ENCODE measurements around the gene THSD4.

Gene THSD4

DNA sequence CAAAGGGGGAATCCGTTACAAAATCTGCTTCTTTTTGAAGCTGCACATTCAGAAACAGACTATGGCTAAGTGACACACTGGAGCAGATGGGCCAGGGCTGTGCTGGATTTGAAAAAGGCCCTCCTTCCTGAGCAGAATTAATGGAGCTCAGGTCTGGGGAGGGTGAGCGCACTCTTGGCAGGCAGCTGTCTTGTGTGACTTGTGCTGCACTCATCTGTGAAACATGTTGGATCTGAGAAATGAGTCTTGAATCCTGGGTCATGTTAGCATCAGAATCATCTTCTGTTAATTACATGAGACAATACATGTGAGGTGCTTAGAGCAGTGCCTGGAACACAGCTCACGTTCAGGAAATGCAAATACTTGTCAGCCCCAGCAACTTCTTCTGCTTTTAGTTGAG, 219.6 kb downstream of the THSD4 start:
- no peak for DNase-seq

DNA sequence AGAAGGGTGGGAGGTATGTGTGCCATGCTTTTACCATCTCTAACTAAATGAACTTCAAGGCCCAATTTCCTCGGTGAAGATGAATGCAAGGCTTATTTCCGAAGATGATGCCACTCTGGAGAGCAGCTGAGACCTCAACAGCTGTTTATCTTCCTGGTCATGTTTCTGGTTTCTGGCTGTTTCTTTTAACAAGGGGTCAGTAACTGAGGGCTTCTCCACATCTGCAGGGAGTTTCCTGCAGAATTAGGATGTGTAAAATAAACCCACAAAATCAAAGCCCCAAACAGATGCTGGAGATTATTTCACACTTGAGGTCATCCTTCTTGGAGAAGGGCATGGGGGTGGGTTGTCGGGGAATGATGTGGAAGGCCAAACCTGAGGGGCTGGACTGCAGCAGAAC, 220.3 kb downstream of the THSD4 start:
- DNase-seq: no peak

DNA sequence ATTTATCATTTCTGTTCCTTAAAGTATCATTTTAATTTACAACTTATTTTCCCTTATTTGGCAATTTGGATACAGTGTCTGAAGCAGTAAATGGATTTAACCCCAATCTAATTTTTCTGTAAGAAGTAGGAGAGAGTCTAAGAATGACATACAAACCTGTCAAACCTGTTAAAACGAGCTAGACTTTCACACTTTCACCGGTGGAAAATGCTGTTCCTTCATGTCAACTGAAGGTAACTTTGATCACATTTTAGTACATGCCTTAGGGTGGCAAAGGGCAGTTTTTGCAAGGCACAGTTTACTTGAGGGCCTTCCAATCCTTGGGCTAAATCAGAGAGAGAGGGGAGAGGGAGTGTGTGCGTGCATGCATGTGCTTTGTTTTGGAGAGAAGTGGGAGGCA, 221.4 kb downstream of the THSD4 start:
- no peak for DNase-seq

DNA sequence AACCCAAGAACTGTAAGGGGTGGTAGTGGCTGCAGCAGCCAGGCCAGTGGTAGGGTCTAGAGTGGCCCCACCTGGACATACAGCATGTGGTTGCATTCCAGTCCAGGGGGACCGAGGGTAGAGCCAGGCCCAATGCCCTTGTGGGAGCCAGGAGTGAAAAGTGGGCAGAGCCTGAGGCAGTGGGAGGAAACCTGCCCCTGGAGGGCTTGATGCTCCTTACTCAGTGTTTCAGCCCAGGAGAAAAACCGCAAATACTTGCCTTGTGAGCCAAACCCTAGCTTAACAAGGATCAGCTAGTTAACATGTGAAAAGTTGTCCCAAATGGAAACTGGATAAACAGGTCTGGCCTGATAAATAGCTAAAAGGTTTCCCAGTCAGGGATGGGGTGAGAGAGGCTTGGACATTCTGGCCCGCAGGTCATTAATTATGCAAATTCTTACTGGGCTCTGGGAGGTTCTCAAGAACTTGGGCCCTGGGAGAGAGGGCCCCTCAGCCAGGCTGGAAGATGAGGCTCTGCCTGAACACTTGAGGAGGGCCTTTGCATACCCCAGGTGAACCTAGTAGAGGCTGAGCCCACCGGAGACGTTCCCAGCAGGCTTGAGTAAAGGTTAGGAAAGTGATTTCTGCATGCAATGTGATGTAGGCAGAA, 222.1 kb downstream of the THSD4 start:
- peak in 1 of 3 experiments; percentile 8 for DNase-seq

DNA sequence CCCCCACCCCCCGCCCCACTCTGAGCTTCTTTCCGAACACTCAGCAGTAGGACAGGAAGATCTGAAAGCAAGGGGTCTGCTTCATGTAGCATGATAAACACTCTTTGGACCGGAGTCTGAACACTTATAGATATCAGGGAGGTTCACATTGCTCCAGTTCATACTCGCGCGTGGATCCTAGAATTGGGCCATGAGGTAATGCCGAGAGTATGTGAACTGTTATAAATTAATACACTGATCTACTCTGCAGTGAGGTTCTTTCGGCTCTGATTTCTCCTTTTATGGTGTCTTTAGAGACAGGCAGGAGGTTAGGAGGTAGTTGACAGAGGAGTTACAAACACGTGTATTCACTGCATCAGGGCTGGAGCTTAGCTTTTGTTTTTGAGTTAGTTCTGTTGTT, 223.0 kb downstream of the THSD4 start:
- DNase-seq: no peak

DNA sequence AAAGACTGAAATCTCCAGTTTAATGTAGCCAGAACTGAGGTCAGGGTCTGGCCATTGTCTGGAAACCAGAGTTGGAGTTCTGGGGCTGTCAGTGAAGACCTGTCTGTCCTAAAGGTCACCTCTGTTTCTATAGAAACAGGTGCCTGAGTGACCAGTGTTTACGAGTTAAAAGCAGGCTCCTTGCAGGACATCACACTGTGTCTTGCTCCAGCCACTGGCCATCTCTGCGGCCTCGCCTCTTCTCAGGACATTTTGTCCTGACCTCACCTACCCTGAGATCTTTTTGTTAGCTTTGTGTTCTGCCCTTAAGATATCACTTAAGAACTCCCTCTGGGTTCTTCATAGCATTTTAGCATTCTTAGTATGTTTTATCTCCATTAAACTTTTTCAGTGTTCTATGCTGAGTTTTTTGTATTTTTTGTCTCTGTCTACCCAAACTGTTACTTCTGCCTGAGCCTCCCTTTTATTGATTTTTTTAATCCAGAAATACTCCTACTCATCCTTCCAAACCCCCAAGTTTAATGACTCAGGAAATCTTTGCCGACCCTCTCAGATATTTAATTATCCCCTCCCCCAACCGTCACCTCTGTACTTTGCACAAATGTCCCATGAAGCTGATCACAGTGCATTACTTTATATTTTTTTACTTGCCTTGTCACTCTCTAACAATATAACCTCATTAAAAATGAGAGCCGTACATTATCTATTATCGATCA, 223.7 kb downstream of the THSD4 start:
- DNase-seq: no peak

DNA sequence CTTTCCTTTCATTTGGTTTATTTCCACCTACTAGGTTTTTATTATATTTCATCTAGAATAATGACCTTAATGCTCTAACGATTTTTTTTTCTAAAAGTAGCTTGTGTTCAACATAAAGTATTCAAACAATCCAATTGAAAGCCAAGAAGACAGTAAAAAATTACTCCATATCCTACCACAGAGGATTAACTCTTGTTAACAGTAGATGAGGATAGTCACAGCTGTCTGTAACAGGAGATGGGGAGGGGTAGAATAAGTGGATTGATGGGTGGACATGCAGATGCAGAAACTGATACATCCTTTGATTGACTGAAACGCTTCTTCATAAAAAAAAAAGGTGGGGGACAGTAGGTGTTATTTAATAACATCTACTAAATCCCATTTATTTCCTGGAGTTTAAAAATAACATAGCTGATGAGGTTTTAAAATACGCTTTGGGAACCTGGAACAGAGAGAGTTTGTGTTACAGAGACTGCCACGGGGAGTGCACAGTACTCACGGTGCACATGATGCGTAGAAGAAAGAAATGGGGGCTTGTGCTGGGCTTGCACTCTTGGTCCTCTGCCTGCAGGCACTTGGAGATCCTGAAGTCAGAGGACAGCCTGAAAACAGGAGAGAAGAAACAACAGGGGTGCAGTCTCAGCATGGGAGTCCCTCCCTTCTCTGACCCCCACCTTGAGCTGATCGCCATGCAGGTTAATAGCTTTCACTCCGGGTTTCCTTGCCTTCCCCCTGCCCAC, 226.7 kb downstream of the THSD4 start:
- DNase-seq: no peak

DNA sequence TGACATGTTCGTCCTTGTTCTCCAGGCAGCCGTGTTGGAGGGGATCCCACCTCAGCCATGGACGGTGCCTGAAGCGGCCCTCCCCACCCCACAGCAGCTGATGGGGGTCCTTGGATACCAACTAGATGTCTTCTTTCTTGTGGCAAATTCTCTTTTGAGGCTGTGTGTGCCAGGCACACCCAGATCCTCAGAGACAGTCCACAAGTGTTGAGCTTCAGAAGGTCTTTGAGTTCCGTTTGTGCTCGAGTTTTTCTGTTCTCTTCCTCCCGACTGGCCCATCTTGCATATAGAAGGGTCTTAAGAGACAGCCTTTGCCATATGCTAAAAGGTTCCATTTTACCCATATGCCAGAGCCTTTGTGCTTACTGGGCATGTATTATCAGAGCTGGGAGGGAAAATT, 227.4 kb downstream of the THSD4 start:
- DNase-seq: no peak

DNA sequence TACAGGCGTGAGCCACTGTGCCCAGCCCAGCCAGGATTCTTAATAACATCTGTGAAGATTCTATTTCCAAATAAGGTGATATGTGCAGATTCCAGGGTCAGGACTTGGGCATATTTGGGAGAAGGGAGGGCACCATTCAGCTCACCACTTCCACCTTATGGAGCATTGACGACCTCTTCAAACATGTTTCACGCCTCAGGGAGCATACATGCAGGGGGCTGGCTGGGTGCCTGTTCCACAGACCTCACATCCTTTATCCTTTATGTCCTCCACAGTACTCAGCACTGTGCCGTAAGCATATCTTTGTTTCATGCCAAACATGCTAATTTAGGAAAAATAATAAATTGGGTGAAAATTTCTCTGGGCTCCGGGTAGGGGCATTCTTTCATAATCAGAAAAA, 229.0 kb downstream of the THSD4 start:
- DNase-seq: no peak

DNA sequence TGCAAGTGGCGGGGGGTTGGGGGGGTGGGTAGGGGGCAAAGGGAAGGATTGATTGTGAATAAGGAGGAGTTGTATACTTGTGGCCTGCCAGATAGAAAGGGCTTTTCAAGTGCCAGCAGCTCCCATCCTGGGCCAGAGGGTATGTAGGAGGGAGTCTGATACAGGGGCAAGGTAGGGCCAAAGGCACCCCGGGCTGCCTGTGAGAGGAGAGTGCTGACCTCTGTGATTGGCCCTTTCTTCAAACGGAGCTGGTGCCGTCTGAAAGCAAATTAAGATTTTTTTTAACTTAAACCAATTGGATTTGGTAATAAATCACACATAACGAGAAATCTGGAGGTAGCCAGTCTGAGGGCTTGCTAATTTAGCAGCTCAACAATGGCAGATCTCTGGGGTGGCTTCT, 229.9 kb downstream of the THSD4 start:
- no peak for DNase-seq

DNA sequence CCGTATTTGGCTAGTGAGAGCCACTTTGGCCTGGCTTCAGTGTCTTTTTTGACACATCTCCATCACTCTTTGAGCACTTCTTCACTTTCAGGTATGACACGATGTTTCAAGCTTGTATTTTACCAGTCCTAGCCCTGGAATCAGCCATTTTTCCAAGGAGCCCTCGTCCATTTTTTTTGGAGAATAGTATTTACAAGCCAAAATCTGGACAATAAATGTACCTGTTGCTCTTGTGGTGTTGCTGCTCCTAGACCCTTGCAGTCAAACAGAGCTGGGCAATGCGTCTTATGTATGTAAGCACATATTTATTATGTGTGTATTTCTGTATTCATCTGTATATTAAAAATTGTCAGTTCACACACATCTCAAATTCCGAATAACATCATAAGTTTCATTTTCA, 231.2 kb downstream of the THSD4 start:
- DNase-seq: no peak

DNA sequence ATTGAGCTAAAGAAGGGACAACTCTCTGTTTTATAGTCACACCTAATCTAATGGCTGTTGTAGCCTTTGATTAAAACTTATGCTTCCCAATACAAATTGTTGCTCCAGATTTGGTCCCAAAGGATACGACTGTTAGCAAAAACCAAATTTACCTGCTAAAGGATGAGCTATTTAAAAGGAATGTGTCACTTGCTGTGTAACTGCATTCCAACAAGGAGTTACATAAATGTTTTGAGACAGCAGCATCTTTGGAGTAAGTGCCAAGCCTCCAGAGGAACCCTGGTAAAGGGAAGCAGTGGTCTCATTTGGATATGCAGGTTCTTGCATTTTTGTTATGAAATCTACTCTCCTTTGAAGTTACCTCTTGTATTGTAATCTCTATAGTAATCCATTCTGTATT, 233.3 kb downstream of the THSD4 start:
- DNase-seq: no peak

DNA sequence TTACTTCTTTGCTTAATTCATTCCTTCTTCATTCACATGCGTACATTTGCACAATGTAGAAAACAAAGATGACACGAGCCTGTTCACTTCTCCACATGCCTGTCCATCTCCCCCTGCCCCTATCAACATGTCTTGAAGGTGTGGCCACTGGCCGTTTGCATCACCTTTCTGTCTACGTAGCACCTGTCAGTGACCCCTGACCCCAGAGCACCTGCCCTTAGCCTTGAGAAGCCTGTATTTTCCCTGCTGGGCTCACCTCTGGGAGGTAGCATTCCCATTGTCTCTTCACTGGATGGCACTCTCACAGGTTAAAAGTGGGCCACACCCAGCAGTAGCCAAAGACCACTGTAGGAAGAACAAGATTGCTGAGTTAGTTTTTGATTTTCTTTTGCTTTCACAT, 234.1 kb downstream of the THSD4 start:
- peak in 1 of 3 experiments; percentile 42 for DNase-seq

DNA sequence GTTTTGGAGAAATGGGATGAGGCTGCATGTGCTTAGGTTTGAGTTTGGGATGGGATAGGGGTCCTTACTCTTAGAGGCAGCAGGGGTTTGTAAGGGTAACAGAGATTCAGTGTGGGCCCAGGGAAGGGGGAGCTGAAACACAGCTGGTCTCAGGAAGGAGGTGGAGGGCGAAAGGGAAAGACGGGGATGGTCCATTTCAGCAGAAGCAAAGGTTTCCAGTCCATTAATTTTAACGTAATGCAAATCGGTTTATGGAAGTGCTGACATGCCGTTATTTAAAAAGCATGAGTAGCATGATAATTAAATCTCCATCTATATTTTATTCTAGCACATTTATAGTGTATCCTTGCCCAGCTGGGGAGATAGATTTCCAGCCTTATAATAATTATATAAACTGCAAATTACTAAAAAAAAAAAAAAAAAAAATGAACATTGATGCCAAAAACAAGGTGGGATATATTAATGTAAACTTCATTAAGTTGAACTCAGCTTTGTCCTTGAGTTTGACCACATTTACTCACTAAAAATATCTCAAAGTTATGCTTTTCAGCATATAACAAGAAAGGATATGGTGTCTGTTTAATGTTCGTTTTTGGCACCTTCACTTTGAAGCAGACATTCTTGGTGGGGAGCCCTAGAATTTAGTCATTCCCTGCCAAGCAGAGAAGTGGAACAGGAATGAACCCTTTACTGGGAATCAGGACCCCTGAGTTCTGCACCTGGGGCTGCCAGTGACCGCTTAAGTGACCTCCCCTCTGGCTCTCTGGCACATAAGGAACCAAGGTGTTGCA, 234.7 kb downstream of the THSD4 start:
- DNase-seq: peak in 2 of 3 experiments; percentile 13 to 49

DNA sequence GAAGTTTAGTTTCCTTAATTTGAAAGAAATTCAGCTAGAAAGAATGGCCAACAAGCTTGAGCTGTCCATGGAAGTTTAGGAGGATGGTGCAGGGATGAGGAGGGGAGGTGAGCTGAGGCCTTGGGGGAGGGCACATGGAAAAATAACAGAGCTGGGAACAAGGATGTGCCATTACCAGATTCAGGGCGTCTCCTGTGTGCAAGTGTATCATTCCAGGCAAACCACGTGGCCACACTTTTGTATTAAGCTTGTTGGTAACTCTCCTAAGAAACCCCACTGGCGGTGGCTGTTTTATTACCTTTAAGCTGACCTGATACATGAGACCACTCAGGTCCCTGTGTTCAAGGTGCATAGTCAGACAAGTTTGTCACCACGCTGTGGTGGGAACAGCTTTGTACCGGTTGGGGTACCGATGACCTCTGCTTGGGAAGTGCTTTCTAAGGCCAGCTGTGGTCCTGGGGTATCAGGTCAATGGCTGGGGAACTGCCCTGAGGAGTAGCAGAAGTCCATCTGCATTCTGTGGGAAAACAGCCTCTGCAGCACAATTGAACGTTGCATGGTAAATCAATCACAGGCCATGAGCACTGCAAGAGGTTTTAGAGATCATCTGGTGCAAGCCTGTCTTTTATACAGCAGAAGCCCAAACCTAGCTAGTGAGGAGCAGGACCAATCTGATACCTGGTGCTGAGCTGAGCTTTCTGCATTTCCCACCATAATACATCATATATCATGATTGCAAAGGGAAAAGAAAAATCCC, 235.5 kb downstream of the THSD4 start:
- no peak for DNase-seq

DNA sequence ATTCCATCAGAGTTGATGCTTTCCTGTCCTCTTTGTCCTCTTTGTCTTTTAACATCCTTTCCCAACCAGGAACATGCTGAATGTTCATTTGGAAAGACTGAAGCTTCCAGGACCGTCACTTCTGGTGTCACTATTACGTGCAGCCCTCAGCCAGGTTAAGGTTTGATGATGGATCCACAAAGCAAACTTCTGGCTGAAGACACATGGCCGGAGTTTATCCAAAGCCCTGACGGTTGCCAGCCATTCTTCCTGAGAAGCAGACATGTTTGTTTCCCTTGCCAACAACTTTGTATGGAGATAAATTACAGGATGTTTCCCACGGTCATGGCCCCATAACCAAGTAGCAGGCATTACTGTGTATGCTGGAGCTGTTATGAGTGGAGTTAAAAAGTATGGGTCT, 236.9 kb downstream of the THSD4 start:
- DNase-seq: no peak

DNA sequence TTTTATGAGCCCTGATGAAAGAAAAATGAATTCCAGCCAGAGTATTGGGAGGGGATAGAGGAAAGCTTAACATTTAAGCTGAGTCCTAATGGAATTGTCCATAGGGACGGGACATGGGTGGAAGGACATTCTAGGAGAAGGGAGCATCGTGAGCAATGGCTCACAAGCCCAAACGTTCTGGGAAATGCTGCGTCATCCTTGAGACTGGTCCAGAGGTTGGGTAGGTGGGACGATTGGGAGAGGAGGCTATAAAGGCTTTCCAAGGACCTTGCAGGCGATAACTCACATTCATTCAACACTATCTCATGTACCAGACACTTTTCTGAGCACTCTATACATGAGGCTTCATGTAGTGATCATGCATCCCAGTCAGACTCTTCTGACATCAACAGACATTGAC, 237.5 kb downstream of the THSD4 start:
- no peak for DNase-seq

DNA sequence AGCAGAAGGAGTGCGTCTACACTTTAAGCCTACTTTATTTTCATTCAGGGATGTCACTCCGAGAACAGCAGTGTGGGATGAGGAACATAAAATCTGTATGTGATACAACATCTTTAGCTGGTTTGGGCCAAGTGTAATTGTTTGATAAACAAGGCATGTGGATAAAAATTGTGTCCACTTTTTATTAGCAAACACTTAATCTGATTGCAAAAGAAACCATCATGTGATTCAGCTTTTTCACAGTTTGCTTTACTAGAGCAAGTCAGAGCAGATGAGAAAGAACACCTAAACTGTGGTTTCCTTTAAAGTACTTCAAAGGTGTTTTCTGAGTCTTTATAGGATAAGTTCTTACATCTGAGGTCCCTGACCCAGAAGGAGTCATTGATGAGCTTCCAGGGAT, 237.9 kb downstream of the THSD4 start:
- no peak for DNase-seq

DNA sequence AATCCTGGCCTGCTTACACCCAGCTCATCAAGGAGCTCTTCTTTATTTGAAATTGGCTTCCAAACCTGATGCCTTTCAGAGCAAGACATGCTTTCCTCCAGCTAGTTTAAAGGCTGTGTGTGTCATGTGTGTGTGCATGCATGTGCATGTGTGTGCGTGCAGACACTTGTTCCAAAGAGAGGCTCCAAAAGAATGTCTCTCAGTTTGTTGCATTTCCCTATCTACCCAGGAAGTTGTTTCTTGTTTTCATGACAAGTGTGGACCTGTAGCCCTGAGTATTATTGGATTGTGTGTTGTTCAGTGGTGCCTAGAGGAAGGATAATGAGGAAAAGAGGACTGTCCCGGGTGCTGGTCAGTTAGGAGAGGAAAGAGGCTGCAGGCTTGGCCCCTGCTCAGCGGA, 240.0 kb downstream of the THSD4 start:
- DNase-seq: no peak

DNA sequence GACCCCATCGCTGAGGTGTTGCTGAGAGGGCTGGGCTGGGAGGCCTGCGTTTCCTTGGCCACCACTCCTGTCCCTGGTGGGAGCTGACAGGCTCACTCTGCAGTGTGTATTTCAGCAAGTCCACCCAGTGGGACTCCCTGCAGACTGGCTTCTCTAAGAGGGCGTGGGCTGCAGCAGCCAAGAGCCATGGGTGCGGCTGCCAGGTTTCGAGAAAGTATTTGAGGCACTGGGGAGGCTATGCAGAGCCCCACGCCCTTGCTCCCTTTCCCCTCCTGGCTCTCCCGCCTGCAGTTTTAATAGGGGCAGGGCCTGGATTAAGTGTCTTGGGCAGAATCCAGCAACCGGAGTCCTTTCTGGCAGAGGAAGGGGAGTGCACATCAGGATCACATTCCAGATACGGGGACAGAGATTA, 242.1 kb downstream of the THSD4 start:
- DNase-seq: no peak

DNA sequence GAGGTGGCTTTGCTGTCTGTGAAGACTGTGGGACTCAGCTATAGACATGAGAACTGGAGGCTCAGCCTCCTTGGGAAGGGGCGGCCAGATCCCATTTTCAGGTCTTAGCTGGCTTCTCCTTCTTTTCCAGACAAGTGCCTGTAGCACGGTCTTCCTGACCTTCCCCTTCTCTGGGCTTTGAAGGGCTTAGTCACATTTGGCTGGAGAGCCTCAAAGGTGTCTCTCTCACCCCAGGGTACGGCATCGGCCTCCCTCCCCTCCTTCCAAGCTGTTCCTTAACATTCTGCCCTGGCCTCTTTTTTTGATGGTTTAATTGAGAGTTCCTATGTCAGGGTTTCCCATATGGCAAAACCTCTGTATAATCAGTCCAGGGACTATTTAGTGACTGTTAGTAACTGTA, 242.7 kb downstream of the THSD4 start:
- DNase-seq: no peak

DNA sequence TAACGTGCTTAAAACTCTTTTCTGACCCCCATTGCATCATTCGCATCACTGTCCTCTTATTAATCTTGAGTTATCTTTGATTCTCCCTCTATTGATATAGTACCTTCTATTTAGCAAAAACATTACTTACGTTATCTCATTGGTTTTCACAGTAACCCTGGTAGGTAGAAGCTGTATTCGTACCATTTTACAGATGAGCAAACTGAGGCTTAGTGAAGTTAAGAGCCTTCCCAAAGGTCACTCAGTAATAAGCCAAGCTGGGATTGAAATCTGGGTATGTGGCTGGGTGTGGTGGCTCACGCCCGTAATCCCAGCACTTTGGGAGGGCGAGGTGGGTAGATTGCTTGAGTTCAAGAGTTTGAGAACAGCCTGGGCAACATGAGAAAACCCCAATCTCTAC, 244.0 kb downstream of the THSD4 start:
- no peak for DNase-seq

DNA sequence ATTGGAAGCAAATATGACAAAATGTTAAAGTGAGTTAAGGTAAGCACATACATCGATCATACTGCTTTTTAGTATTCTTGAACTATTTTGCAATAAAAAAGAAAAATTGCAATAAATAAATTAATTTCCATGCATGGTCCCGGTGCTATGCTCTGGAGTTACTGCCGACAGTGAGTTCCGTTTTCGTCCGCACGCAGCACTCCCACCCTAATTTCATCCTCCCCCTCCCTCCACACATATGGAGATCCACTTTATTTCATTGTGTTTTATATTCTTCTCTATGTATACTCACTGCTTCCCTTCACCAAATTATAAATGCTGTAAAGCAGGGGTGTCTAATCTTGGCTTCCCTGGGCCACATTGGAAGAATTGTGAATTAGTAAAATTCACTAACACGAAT, 247.3 kb downstream of the THSD4 start:
- DNase-seq: no peak
